ENCODE measurements around the gene STK38L. TPM values are rescaled to one million over a fixed set of nuclear protein-coding genes. Genes with fewer than 3 reads are reported as not detected.

STK38L gene
- polyA plus RNA-seq, 1 of the 3 experiments (the other 2 are of a cell fraction) = 4.7 TPM

DNA sequence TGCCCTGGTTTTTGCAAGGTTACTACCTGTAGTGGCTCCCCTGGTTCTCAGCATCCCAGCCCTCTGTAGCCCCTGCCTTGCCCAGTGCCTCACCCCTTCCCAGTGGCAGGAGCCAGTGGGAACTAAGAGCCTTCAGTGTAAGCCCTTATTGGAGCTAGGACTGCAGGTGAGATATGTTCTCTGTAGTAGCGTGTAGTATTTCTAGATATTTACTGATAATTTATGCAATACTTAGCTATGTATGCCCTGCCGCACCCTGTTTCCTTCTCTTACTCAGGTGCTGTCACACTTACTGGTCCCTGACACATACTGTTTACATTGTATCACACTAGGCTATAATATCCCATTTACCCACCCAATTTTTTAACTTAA, 92.2 kb downstream of the STK38L start:
- peaks cover 6 to 8% of the 10 kb centered on the region in 2 experiments; a peak in 3 of 4 replicates for H3K4me1 ChIP-seq (ENCODE audit: control insufficient read depth in 1 of 2, insufficient read depth in 2 of 2, low read depth in 1 of 2, low read length in 1 of 2)
- no peak overlapping the region for H2AFZ ChIP-seq (ENCODE audit: low read depth)
- no peaks in the 10 kb centered on the region for H3K36me3 ChIP-seq (replicated peaks in 1 of 2; ENCODE audit: control insufficient read depth in 1 of 2, insufficient read depth in 2 of 2, low read length in 1 of 2)
- TF ChIP-seq, protein P1, sequence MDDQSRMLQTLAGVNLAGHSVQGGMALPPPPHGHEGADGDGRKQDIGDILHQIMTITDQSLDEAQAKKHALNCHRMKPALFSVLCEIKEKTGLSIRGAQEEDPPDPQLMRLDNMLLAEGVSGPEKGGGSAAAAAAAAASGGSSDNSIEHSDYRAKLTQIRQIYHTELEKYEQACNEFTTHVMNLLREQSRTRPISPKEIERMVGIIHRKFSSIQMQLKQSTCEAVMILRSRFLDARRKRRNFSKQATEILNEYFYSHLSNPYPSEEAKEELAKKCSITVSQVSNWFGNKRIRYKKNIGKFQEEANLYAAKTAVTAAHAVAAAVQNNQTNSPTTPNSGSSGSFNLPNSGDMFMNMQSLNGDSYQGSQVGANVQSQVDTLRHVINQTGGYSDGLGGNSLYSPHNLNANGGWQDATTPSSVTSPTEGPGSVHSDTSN (IDR thresholded peaks at IDR 0.05) = no peak
- TF ChIP-seq ELF1 (IDR thresholded peaks at IDR 0.05) (no peak), EZH2phosphoT487 (IDR thresholded peaks at IDR 0.05; ENCODE audit: borderline replicate concordance, low read depth) (no peak), FOSL2 (IDR thresholded peaks at IDR 0.05; ENCODE audit: borderline replicate concordance, low read depth) (no peak), RCOR1 (IDR thresholded peaks at IDR 0.05; ENCODE audit: low read length) (no peak), EP300 (IDR thresholded peaks at IDR 0.05; ENCODE audit: borderline replicate concordance in 1 of 2, low read depth in 1 of 2, low read length in 1 of 2) (no peak), TAF1 (IDR thresholded peaks at IDR 0.05; ENCODE audit: borderline replicate concordance, low read depth, low read length) (no peak), FOXM1 (IDR thresholded peaks at IDR 0.05; ENCODE audit: low read depth) (no peak), NRF1 (IDR thresholded peaks at IDR 0.05; ENCODE audit: low read depth, low read length) (no peak), RFX5 (IDR thresholded peaks at IDR 0.05; ENCODE audit: low read length) (no peak), JUND (IDR thresholded peaks at IDR 0.05) (no peak), FOXJ3 (CRISPR knock-in tag; IDR thresholded peaks at IDR 0.05) (no peak), NFIC (IDR thresholded peaks at IDR 0.05; ENCODE audit: borderline replicate concordance) (no peak)
- TF ChIP-seq, protein P2, sequence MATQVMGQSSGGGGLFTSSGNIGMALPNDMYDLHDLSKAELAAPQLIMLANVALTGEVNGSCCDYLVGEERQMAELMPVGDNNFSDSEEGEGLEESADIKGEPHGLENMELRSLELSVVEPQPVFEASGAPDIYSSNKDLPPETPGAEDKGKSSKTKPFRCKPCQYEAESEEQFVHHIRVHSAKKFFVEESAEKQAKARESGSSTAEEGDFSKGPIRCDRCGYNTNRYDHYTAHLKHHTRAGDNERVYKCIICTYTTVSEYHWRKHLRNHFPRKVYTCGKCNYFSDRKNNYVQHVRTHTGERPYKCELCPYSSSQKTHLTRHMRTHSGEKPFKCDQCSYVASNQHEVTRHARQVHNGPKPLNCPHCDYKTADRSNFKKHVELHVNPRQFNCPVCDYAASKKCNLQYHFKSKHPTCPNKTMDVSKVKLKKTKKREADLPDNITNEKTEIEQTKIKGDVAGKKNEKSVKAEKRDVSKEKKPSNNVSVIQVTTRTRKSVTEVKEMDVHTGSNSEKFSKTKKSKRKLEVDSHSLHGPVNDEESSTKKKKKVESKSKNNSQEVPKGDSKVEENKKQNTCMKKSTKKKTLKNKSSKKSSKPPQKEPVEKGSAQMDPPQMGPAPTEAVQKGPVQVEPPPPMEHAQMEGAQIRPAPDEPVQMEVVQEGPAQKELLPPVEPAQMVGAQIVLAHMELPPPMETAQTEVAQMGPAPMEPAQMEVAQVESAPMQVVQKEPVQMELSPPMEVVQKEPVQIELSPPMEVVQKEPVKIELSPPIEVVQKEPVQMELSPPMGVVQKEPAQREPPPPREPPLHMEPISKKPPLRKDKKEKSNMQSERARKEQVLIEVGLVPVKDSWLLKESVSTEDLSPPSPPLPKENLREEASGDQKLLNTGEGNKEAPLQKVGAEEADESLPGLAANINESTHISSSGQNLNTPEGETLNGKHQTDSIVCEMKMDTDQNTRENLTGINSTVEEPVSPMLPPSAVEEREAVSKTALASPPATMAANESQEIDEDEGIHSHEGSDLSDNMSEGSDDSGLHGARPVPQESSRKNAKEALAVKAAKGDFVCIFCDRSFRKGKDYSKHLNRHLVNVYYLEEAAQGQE (IDR thresholded peaks at IDR 0.05; ENCODE audit: low read depth, low read length) = no peak
- TF ChIP-seq, protein P3, sequence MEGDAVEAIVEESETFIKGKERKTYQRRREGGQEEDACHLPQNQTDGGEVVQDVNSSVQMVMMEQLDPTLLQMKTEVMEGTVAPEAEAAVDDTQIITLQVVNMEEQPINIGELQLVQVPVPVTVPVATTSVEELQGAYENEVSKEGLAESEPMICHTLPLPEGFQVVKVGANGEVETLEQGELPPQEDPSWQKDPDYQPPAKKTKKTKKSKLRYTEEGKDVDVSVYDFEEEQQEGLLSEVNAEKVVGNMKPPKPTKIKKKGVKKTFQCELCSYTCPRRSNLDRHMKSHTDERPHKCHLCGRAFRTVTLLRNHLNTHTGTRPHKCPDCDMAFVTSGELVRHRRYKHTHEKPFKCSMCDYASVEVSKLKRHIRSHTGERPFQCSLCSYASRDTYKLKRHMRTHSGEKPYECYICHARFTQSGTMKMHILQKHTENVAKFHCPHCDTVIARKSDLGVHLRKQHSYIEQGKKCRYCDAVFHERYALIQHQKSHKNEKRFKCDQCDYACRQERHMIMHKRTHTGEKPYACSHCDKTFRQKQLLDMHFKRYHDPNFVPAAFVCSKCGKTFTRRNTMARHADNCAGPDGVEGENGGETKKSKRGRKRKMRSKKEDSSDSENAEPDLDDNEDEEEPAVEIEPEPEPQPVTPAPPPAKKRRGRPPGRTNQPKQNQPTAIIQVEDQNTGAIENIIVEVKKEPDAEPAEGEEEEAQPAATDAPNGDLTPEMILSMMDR (IDR thresholded peaks at IDR 0.05) = no peak
- TF ChIP-seq, protein P4, sequence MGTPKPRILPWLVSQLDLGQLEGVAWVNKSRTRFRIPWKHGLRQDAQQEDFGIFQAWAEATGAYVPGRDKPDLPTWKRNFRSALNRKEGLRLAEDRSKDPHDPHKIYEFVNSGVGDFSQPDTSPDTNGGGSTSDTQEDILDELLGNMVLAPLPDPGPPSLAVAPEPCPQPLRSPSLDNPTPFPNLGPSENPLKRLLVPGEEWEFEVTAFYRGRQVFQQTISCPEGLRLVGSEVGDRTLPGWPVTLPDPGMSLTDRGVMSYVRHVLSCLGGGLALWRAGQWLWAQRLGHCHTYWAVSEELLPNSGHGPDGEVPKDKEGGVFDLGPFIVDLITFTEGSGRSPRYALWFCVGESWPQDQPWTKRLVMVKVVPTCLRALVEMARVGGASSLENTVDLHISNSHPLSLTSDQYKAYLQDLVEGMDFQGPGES (IDR thresholded peaks at IDR 0.05; ENCODE audit: low read depth, low read length) = no peak
- H3K9me3 ChIP-seq = no peaks in the 10 kb centered on the region
- H3F3A ChIP-seq (replicated peaks; ENCODE audit: insufficient read depth) = peaks cover 11% of the 10 kb centered on the region
- ChIA-PET POLR2A (no interaction called here), CTCF (no interaction called here)
- no peak overlapping the region for H3K4me3 ChIP-seq (ENCODE audit: low read depth in 2 of 2, low read length in 1 of 2)
- no peak overlapping the region for H3K9ac ChIP-seq
- 88% methylated on average over 2 of the region's 2 CpGs for WGBS (ENCODE audit: low lambda C conversion rate)
- no peaks in the 10 kb centered on the region for H4K20me1 ChIP-seq (ENCODE audit: insufficient read depth)
- no peaks in the 10 kb centered on the region for H3K9me2 ChIP-seq
- H3K4me2 ChIP-seq = no peak overlapping the region
- peaks cover 65% of the 10 kb centered on the region for H3K79me2 ChIP-seq (ENCODE audit: insufficient read depth)
- DNase-seq = no peak
- no peak overlapping the region for H3K27ac ChIP-seq (ENCODE audit: low read depth in 2 of 2, low read length in 1 of 2)
- no peaks in the 10 kb centered on the region for H3K27me3 ChIP-seq (ENCODE audit: insufficient read depth)
